Endodermal cell (in vitro differentiated cells): ENCODE results near the gene AP1AR. TPM values are rescaled to one million over a fixed set of nuclear protein-coding genes. Genes with fewer than 3 reads are reported as not detected.

Experiments
- DNase-seq: peaks from one replicate; pipeline ENCODE4 v3.0.0-alpha.2; 2017
- H3K27ac ChIP-seq: 2 replicates; pipeline ENCODE4 v1.5.1; 2013; ENCODE audit warnings: mild to moderate bottlenecking, low read depth, low read length, moderate library complexity
- H3K27me3 ChIP-seq: 2 replicates; pipeline ENCODE4 v1.6.1; 2013; ENCODE audit warnings: mild to moderate bottlenecking, low read length, moderate library complexity; ENCODE audit not compliant: insufficient read depth, control insufficient read depth, poor library complexity, severe bottlenecking
- H3K36me3 ChIP-seq: 2 replicates; pipeline ENCODE4 v1.7.0; 2013; ENCODE audit warnings: mild to moderate bottlenecking, low read length, moderate library complexity; ENCODE audit not compliant: control insufficient read depth, insufficient read depth
- H3K4me1 ChIP-seq: one replicate; pipeline ENCODE4 v1.7.0; 2013; ENCODE audit warnings: low read length; ENCODE audit not compliant: control insufficient read depth, insufficient read depth
- H3K4me3 ChIP-seq: 2 replicates; pipeline ENCODE4 v1.5.1; 2013; ENCODE audit warnings: mild to moderate bottlenecking, low read length, moderate library complexity
- H3K9ac ChIP-seq: 2 replicates; pipeline ENCODE4 v1.6.1; 2013; ENCODE audit warnings: mild to moderate bottlenecking, low read length, moderate library complexity; ENCODE audit not compliant: poor library complexity, severe bottlenecking; ENCODE audit errors: extremely low read depth
- H3K9me3 ChIP-seq: 2 replicates; pipeline ENCODE4 v1.6.1; 2013; ENCODE audit warnings: mild to moderate bottlenecking, low read length, moderate library complexity; ENCODE audit not compliant: control insufficient read depth
- H3K27ac Mint-ChIP-seq: 2 replicates; pipeline ENCODE4 v1.8.0; 2020; ENCODE audit warnings: mixed read lengths
- H3K27me3 Mint-ChIP-seq: 2 replicates; pipeline ENCODE4 v1.8.0; 2021; ENCODE audit warnings: mild to moderate bottlenecking, mixed read lengths; ENCODE audit not compliant: insufficient read depth
- H3K36me3 Mint-ChIP-seq: 2 replicates; pipeline ENCODE4 v1.8.0; 2020; ENCODE audit warnings: low read depth, mixed read lengths
- H3K4me1 Mint-ChIP-seq: 2 replicates; pipeline ENCODE4 v1.8.0; 2020; ENCODE audit warnings: mixed read lengths
- H3K4me3 Mint-ChIP-seq: 2 replicates; pipeline ENCODE4 v1.8.0; 2020; ENCODE audit warnings: mild to moderate bottlenecking, moderate library complexity, mixed read lengths
- H3K9me3 Mint-ChIP-seq: 2 replicates; pipeline ENCODE4 v1.8.0; 2020; ENCODE audit warnings: mild to moderate bottlenecking, mixed read lengths
- CTCF ChIP-seq: fragments of 200-600 bp; sonication (generic); conservative IDR thresholded peaks from 2 replicates; pipeline ENCODE4 v1.5.0; 2021; ENCODE audit warnings: antibody characterized with exemption, mild to moderate bottlenecking
- WGBS, 2 experiments: methylation state at CpG; one replicate each; pipeline versions ENCODE4 v1.1.5 to v1.1.7; 2013; ENCODE audit warnings: missing lambda C conversion rate in 2 of 2, mixed read lengths in 1 of 2; ENCODE audit not compliant: insufficient coverage in 1 of 2, insufficient read length in 1 of 2; 5-methylcytosine and 5-hydroxymethylcytosine counted together
- total RNA-seq, 2 donors: library from RNA; stranded (reverse); fragmentation: NEBNext Ultra II Directional in 1 of 2; extraction: Animal tissue kit (Norgen Biotek cat#: 25700) in 1 of 2; gene quantifications; 2 replicates in 1 of 2; 3 replicates in 1 of 2; pipeline ENCODE4 v1.2.1, GENCODE V29; 2021

The AP1AR gene
- total RNA-seq, 2 donors from 2014 or later: 22.7 to 24.8 TPM

GRCh38 chr4:112276113-112276512 lies 44.5 kb downstream of the AP1AR start:
- Histone ChIP-seq H3K9me3 (peaks cover 11% of the 10 kb centered on the region), H3K4me3 (no peak overlapping the region), H3K27ac (no peak overlapping the region), H3K4me1 (no peaks in the 10 kb centered on the region), H3K27me3 (no peaks in the 10 kb centered on the region), H3K36me3 (no peaks in the 10 kb centered on the region), H3K9ac (no peak overlapping the region)
- no peaks in the 10 kb centered on the region for H3K27me3 Mint-ChIP-seq
- H3K4me1 Mint-ChIP-seq: peaks cover 4% of the 10 kb centered on the region
- WGBS, 2 experiments: 97 to 100% methylated on average over 3 of the region's 3 CpGs
- H3K9me3 Mint-ChIP-seq: peaks cover 3% of the 10 kb centered on the region
- no peak for TF ChIP-seq CTCF
- peaks cover 15% of the 10 kb centered on the region for H3K36me3 Mint-ChIP-seq
- DNase-seq: no peak
- H3K27ac Mint-ChIP-seq: no peak overlapping the region
- no peak overlapping the region for H3K4me3 Mint-ChIP-seq

- H3K9me3 ChIP-seq: peaks cover 7% of the 10 kb centered on the region
- no peak overlapping the region for H3K9ac ChIP-seq
- H3K36me3 ChIP-seq: no peaks in the 10 kb centered on the region
- WGBS, 2 experiments: 91 to 100% methylated on average over 2 to 3 of the region's 3 CpGs
- H3K27ac ChIP-seq: no peak overlapping the region
- Mint-ChIP-seq H3K4me1 (no peaks in the 10 kb centered on the region), H3K4me3 (no peak overlapping the region), H3K27ac (peak overlapping the region; percentile 14), H3K27me3 (no peaks in the 10 kb centered on the region), H3K9me3 (peaks cover 4% of the 10 kb centered on the region), H3K36me3 (peaks cover 12% of the 10 kb centered on the region)
- no peak for DNase-seq
- no peaks in the 10 kb centered on the region for H3K27me3 ChIP-seq
- no peak overlapping the region for H3K4me3 ChIP-seq
- H3K4me1 ChIP-seq: no peaks in the 10 kb centered on the region
- no peak for TF ChIP-seq CTCF
Observed at GRCh38 chr4:112277220-112277619, 45.6 kb downstream of the AP1AR start.

GRCh38 chr4:112277705-112278448 lies 46.3 kb downstream of the AP1AR start:
- Histone ChIP-seq H3K36me3 (no peaks in the 10 kb centered on the region), H3K4me1 (no peaks in the 10 kb centered on the region), H3K4me3 (no peak overlapping the region), H3K27me3 (no peaks in the 10 kb centered on the region), H3K9me3 (peaks cover under 1% of the 10 kb centered on the region), H3K27ac (no peak overlapping the region), H3K9ac (no peak overlapping the region)
- peaks cover 7% of the 10 kb centered on the region for H3K36me3 Mint-ChIP-seq
- no peaks in the 10 kb centered on the region for H3K4me1 Mint-ChIP-seq
- H3K27ac Mint-ChIP-seq: no peak overlapping the region
- H3K4me3 Mint-ChIP-seq: no peak overlapping the region
- peaks cover 4% of the 10 kb centered on the region for H3K9me3 Mint-ChIP-seq
- TF ChIP-seq CTCF: no peak
- H3K27me3 Mint-ChIP-seq: no peaks in the 10 kb centered on the region
- WGBS, 2 experiments: 92 to 94% methylated on average over 4 to 10 of the region's 10 CpGs
- DNase-seq: no peak
